ENCODE results near the gene KIAA1549. TPM values are rescaled to one million over a fixed set of nuclear protein-coding genes. Genes with fewer than 3 reads are reported as not detected.
"Not testable (repeated sequence)": the region's sequence is repeated elsewhere in the genome, so short reads cannot be mapped to it uniquely, and the experiment has no call there.

KIAA1549 gene
- total RNA-seq, 2 experiments from 2014 or later: 0.12 TPM

GRCh38 chr7:138813945-138814344, 167.2 kb downstream of the KIAA1549 start:
- peaks cover 8% of the 10 kb centered on the region for H3K36me3 Mint-ChIP-seq (ENCODE audit: low read depth)
- peaks cover 35% of the 10 kb centered on the region for H3K4me1 Mint-ChIP-seq
- POLR2A ChIA-PET: no interaction called here
- CTCF ChIA-PET: interaction anchor here (0.5 to 1.3 kb wide), 2 partner anchors 13 to 58 kb away, joined by 3 to 4 read pairs; no protein-coding TSS in a partner anchor
- peak overlapping the region; percentile 78 for H3K27ac Mint-ChIP-seq
- H3K9me3 Mint-ChIP-seq: peaks cover 5% of the 10 kb centered on the region
- H3K4me3 Mint-ChIP-seq: no peak overlapping the region
- no peaks in the 10 kb centered on the region for H3K27me3 Mint-ChIP-seq
- peak; percentile 17 for DNase-seq

DNA sequence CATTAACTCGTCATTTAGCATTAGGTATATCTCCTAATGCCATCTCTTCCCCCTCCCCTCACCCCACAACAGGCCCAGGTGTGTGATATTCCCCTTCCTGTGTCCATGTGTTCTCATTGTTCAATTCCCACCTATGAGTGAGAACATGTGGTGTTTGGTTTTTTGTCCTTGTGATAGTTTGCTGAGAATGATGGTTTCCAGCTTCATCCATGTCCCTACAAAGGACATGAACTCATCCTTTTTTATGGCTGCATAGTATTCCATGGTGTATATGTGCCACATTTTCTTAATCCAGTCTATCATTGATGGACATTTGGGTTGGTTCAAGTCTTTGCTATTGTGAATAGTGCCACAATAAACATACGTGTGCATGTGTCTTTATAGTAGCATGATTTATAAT, 169.9 kb downstream of the KIAA1549 start:
- H3K27me3 Mint-ChIP-seq; H3K4me3 Mint-ChIP-seq; H3K36me3 Mint-ChIP-seq (ENCODE audit: low read depth); H3K9me3 Mint-ChIP-seq; DNase-seq; CTCF ChIA-PET; H3K27ac Mint-ChIP-seq; POLR2A ChIA-PET: not testable (repeated sequence)
- peaks cover 29% of the 10 kb centered on the region for H3K4me1 Mint-ChIP-seq

DNA sequence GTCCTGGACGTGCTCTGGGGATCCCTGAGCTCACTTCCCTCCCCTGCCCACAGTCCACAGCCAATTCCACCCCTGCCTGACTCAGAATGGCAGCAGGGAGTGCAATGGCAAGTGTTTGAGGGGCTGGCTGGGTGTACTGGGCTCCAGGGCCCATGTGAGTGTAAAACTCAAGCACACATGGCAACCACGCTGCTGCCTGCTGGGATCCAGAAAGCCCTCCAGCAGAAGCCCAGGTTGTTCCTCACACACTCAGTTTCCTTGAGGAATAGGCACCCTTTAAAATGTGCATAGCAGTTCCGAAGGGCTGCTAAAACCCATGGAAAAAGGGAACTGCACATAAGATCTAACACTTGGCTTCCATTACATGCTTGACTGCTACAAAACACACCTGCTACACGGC, 171.8 kb downstream of the KIAA1549 start:
- peaks cover 3% of the 10 kb centered on the region for H3K36me3 Mint-ChIP-seq (ENCODE audit: low read depth)
- ChIA-PET CTCF (no interaction called here), POLR2A (interaction anchor here (0.6 kb wide), 1 partner anchor 50 kb away, joined by 3 read pairs; no protein-coding TSS in a partner anchor)
- H3K4me3 Mint-ChIP-seq: no peak overlapping the region
- no peak overlapping the region for H3K27ac Mint-ChIP-seq
- DNase-seq: no peak
- H3K27me3 Mint-ChIP-seq: no peaks in the 10 kb centered on the region
- peaks cover 22% of the 10 kb centered on the region for H3K4me1 Mint-ChIP-seq
- peaks cover 7% of the 10 kb centered on the region for H3K9me3 Mint-ChIP-seq

DNA sequence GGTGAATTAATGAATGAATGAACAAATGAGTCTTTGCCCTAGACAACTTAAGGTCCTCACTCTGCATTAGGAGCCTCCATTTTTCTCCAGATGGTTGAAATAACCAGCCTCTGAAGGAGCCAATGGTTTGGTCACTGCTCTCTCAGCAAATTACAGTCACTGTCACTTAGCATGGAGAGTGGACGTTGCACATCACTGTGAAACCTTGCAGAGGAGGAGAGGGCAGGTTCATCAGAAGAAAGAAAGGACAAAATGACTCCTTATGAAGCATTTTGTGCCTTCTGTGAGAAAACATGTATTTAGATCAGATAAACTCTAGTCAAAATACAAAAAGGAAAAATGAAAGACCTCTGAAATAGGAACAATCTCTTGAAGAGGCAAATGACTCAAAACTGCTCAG, 176.6 kb downstream of the KIAA1549 start:
- Mint-ChIP-seq H3K36me3 (ENCODE audit: low read depth) (peaks cover 1% of the 10 kb centered on the region), H3K9me3 (peaks cover 5% of the 10 kb centered on the region), H3K4me3 (no peak overlapping the region), H3K4me1 (peaks cover 6% of the 10 kb centered on the region), H3K27me3 (no peaks in the 10 kb centered on the region), H3K27ac (no peak overlapping the region)
- DNase-seq: no peak
- POLR2A ChIA-PET: no interaction called here
- CTCF ChIA-PET: no interaction called here

DNA sequence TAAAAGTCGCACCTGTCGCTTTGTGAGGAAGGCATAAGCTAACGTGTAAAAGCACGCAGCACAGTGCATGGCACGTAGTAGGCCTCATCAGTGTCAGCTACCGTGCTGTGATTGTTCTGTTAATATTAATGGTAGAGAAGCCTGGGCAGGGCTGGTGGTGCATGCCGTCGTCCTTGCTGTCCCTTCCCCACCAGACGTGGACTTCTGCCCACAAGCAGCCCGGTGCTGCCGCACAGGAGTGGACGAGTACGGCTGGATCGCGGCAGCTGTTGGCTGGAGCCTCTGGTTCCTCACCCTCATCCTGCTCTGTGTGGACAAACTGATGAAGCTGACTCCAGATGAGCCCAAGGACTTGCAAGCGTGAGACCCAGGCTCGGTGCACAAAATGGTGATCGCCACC, 178.5 kb downstream of the KIAA1549 start:
- Mint-ChIP-seq H3K27me3 (no peaks in the 10 kb centered on the region), H3K27ac (no peak overlapping the region), H3K9me3 (peaks cover 3% of the 10 kb centered on the region), H3K4me3 (no peak overlapping the region), H3K4me1 (peaks cover 15% of the 10 kb centered on the region), H3K36me3 (ENCODE audit: low read depth) (peaks cover 1% of the 10 kb centered on the region)
- DNase-seq: no peak
- POLR2A ChIA-PET: no interaction called here
- CTCF ChIA-PET: no interaction called here

- Mint-ChIP-seq H3K4me3 (no peak overlapping the region), H3K27ac (no peak overlapping the region), H3K27me3 (no peaks in the 10 kb centered on the region), H3K4me1 (peaks cover 21% of the 10 kb centered on the region), H3K36me3 (ENCODE audit: low read depth) (peaks cover 4% of the 10 kb centered on the region), H3K9me3 (peaks cover 2% of the 10 kb centered on the region)
- CTCF ChIA-PET: interaction anchor here (0.6 to 1.0 kb wide), 2 partner anchors 13 to 34 kb away, joined by 4 to 5 read pairs; no protein-coding TSS in a partner anchor
- POLR2A ChIA-PET: no interaction called here
- DNase-seq: no peak
Observed at GRCh38 chr7:138801256-138801655, 179.9 kb downstream of the KIAA1549 start.

DNA sequence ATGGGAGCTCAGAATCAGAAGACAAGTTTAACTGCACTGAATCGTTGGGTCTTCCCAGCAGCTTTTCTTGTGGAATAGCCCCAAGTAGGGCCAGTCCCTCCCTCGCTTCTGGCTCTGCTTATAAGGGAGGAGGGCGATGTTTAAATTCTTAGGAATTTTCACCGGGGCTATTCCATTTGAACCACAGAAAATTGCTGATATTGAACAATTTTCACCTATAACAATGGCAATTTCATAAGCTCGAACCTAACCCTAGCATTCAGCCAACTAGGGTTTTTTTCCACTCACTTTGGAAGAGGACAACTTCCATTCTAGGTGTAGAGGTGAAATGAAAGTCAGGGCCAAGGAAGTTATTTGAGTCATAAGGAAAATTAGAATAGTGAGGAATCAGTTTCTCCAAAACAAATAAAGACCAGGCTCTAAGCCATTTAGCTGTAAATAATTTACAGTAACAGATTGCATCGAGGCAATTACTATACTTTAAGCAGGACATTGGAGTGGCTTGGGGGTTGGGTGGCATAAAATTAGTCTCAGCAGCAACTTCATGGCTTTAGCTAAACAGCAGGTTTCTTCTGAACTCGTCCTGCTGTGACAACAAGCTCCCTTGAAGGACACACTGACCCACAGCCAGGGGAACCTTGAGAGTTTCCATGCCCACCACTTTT, 181.7 kb downstream of the KIAA1549 start:
- H3K36me3 Mint-ChIP-seq (ENCODE audit: low read depth): peaks cover 4% of the 10 kb centered on the region
- peaks cover 2% of the 10 kb centered on the region for H3K9me3 Mint-ChIP-seq
- no peaks in the 10 kb centered on the region for H3K27me3 Mint-ChIP-seq
- no peak overlapping the region for H3K27ac Mint-ChIP-seq
- ChIA-PET CTCF (no interaction called here), POLR2A (no interaction called here)
- peaks cover 15% of the 10 kb centered on the region for H3K4me1 Mint-ChIP-seq
- no peak overlapping the region for H3K4me3 Mint-ChIP-seq
- no peak for DNase-seq

GRCh38 chr7:138798836-138799235, 182.4 kb downstream of the KIAA1549 start:
- Mint-ChIP-seq H3K27ac (no peak overlapping the region), H3K9me3 (peaks cover 2% of the 10 kb centered on the region), H3K4me1 (peaks cover 15% of the 10 kb centered on the region), H3K4me3 (no peak overlapping the region), H3K27me3 (no peaks in the 10 kb centered on the region), H3K36me3 (ENCODE audit: low read depth) (peaks cover 2% of the 10 kb centered on the region)
- no peak for DNase-seq
- CTCF ChIA-PET: no interaction called here
- POLR2A ChIA-PET: no interaction called here

DNA sequence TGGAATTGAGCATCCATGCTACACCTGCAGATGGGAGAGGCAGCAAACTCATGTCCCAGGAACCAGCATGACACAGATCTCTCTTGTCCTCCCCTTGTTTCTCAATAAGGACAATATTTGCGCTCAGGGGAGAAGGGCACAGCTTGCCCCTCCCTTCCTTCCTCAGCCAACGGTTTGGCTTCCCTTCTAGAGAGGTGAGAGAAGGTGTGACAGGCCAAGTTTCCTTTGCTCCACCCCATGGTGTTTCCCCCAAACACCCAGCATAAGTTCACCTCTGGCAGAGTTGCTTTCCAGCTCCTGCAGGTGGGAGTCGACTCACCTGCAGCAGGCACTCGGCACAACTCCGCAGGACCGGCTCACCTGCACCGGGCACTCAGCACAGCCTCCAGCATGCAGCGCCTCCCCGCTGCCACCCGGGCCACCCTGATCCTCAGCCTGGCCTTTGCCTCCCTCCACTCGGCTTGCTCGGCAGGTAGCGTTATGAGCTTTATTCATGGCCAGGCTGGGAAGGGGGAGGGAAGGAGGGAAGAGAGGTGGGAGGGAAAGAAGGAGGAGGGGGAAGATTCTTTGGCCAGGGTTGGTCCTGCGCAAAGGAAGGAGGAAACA, 183.4 kb downstream of the KIAA1549 start, which contains the start of the genes ATP6V0A4 and TMEM213:
Gene ATP6V0A4 (minus strand): TSS at position 482 of the 606 bp plus-strand sequence. CDS start 26,949 bp downstream, outside the sequence.
Gene TMEM213 (plus strand): TSS at position 280 of the 606 bp plus-strand sequence. CDS start 111 bp downstream, at position 391.
- POLR2A ChIA-PET: no interaction called here
- Mint-ChIP-seq H3K27me3 (no peaks in the 10 kb centered on the region), H3K4me3 (no peak within 1 kb of the TSS), H3K9me3 (peaks cover 2% of the 10 kb centered on the region), H3K27ac (no peak within 1 kb of the TSS), H3K36me3 (ENCODE audit: low read depth) (peaks cover 2% of the 10 kb centered on the region), H3K4me1 (peaks cover 15% of the 10 kb centered on the region)
- DNase-seq: no peak
- CTCF ChIA-PET: interaction anchor here (0.6 to 1.1 kb wide), 3 partner anchors 35 to 158 kb away, joined by 3 read pairs; no protein-coding TSS in a partner anchor

DNA sequence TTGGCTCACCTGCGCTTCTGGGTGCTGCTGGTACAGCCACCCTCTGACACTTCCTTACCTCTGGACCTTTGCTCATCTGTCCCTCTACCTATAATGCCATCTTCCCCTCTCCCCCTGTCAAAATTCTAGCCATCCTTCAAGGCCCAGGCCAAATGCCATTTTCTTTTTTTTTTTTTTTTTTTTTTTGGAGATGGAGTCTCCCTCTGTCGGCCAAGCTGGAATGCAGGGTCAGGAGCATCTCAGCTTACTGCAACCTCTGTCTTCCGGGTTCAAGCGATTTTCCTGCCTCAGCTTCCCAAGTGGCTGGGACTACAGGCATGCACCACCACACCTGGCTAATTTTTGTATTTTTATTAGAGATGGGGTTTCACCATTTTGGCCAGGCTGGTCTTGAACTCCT, 184.1 kb downstream of the KIAA1549 start:
- not testable (repeated sequence) for H3K9me3 Mint-ChIP-seq
- peaks cover 15% of the 10 kb centered on the region for H3K4me1 Mint-ChIP-seq

GRCh38 chr7:138796038-138796615, 185.1 kb downstream of the KIAA1549 start:
- POLR2A ChIA-PET: no interaction called here
- peaks cover 15% of the 10 kb centered on the region for H3K4me1 Mint-ChIP-seq
- H3K27me3 Mint-ChIP-seq: peaks cover 2% of the 10 kb centered on the region
- no peak overlapping the region for H3K27ac Mint-ChIP-seq
- H3K4me3 Mint-ChIP-seq: no peak overlapping the region
- peaks cover 4% of the 10 kb centered on the region for H3K9me3 Mint-ChIP-seq
- CTCF ChIA-PET: no interaction called here
- H3K36me3 Mint-ChIP-seq (ENCODE audit: low read depth): peaks cover 4% of the 10 kb centered on the region
- no peak for DNase-seq

More for the DNA sequence above, 184.1 kb downstream of the KIAA1549 start:
- H3K4me3 Mint-ChIP-seq; DNase-seq; H3K27ac Mint-ChIP-seq; POLR2A ChIA-PET; H3K27me3 Mint-ChIP-seq; H3K36me3 Mint-ChIP-seq (ENCODE audit: low read depth): not testable (repeated sequence)
- CTCF ChIA-PET: interaction anchor here (0.6 to 1.1 kb wide), 3 partner anchors 34 to 157 kb away, joined by 3 read pairs; no protein-coding TSS in a partner anchor

- ChIA-PET POLR2A (no interaction called here), CTCF (interaction anchor here (0.6 to 1.2 kb wide), 2 partner anchors 9 to 257 kb away, joined by 3 read pairs; no protein-coding TSS in a partner anchor)
- Mint-ChIP-seq H3K27me3 (peaks cover 6% of the 10 kb centered on the region), H3K4me3 (no peak overlapping the region), H3K36me3 (ENCODE audit: low read depth) (peaks cover 2% of the 10 kb centered on the region), H3K27ac (no peak overlapping the region), H3K4me1 (no peaks in the 10 kb centered on the region), H3K9me3 (peaks cover 17% of the 10 kb centered on the region)
- DNase-seq: no peak
Observed at GRCh38 chr7:138785587-138786437, 195.4 kb downstream of the KIAA1549 start.

Data from activated CD4-positive, alpha-beta T cell treated with anti-CD3 and anti-CD28 coated beads, Interleukin-2, amount 10 ng/mL, durations not matched to agents 7 days and 5 days (primary cell).